HG03060 (cell line): ENCODE data around the gene MOG.
"Not testable (repeated sequence)": the region's sequence is repeated elsewhere in the genome, so short reads cannot be mapped to it uniquely, and the experiment has no call there.

Experiments
- ATAC-seq: cut with Tn5 transposase; IDR thresholded peaks from one replicate; pipeline ENCODE4 v1.9.1; 2021; ENCODE audit warnings: low read depth, moderate number of reproducible peaks; ENCODE audit not compliant: unreplicated experiment

The MOG gene

GRCh38 chr6:29637247-29637646 lies 19.6 kb upstream of the MOG start:
- ATAC-seq, result no peak

- ATAC-seq, result no peak
Observed at GRCh38 chr6:29641430-29642148, 15.3 kb upstream of the MOG start.

- ATAC-seq, result no peak
Observed at GRCh38 chr6:29647927-29648642, 8.8 kb upstream of the MOG start.

- ATAC-seq, result peak; percentile 87
Observed at GRCh38 chr6:29649701-29650673, 6.9 kb upstream of the MOG start.

- no peak for ATAC-seq
Observed at GRCh38 chr6:29651413-29652197, 5.3 kb upstream of the MOG start.

- no peak for ATAC-seq
Observed at GRCh38 chr6:29652198-29652584, 4.7 kb upstream of the MOG start.

GRCh38 chr6:29653452-29654038 lies 3.3 kb upstream of the MOG start:
- ATAC-seq, result no peak

GRCh38 chr6:29655658-29656057 lies 1.2 kb upstream of the MOG start:
- no peak for ATAC-seq

GRCh38 chr6:29656157-29656556 lies 735 bp upstream of the MOG start:
- ATAC-seq, result no peak

- ATAC-seq, result no peak
Observed at GRCh38 chr6:29661071-29661470, 4.2 kb downstream of the MOG start.

GRCh38 chr6:29661502-29662141 lies 4.7 kb downstream of the MOG start:
- ATAC-seq, result not testable (repeated sequence)

- ATAC-seq, result no peak
Observed at GRCh38 chr6:29663300-29664042, 6.6 kb downstream of the MOG start.

- ATAC-seq, result no peak
Observed at GRCh38 chr6:29665942-29666825, 9.3 kb downstream of the MOG start.

- ATAC-seq, result no peak
Observed at GRCh38 chr6:29666826-29667130, 9.9 kb downstream of the MOG start.

GRCh38 chr6:29667158-29667557 lies 10.3 kb downstream of the MOG start:
- ATAC-seq, result no peak

GRCh38 chr6:29671026-29671425 lies 14.1 kb downstream of the MOG start:
- ATAC-seq, result no peak

GRCh38 chr6:29672116-29672515 lies 15.2 kb downstream of the MOG start:
- ATAC-seq, result not testable (repeated sequence)

- no peak for ATAC-seq
Observed at GRCh38 chr6:29673161-29673560, 16.3 kb downstream of the MOG start.
